A549 (cell line): ENCODE data around the gene ZNF804B. TPM values are rescaled to one million over a fixed set of nuclear protein-coding genes. Genes with fewer than 3 reads are reported as not detected.

ENCODE experiments used
- ATAC-seq, 2 experiments: fragments of 200-7000 bp in 1 of 2; fragments of >200 bp in 1 of 2; cut with Nextera tagmentation in 1 of 2; cut with Tn5 transposase in 1 of 2; 3 replicates each; pipeline versions ENCODE4 v1.8.0 to v1.9.1; 2018 to 2020; ENCODE audit warnings: mild to moderate bottlenecking in 1 of 2, moderate library complexity in 1 of 2
- CTCF ChIA-PET: fragments of 300-600 bp; sonication (Branson Sonifier 250); formaldehyde crosslinking; extraction: SDS; loops from one replicate; lab custom pipeline; 2021; ENCODE audit warnings: antibody characterized with exemption, inconsistent platforms; lab: Yijun Ruan, JAX
- POLR2A ChIA-PET: fragments of 350-600 bp; formaldehyde crosslinking; extraction: SDS; loops from one replicate; lab custom pipeline; 2021; ENCODE audit warnings: antibody characterized with exemption, inconsistent platforms; lab: Yijun Ruan, JAX
- DNase-seq, 2 experiments: peaks; one replicate each; pipeline versions ENCODE4 v3.0.0 to v3.0.0-alpha.2; 2011 to 2016; ENCODE audit warnings: low read depth in 1 of 2, low spot score in 1 of 2
- FAIRE-seq: peaks from 2 replicates; lab custom pipeline; 2011; peaks lifted over from hg19 to GRCh38; lab: Jason Lieb, UNC
- H3K27ac ChIP-seq, 2 experiments: fragments of >200 bp; sonication (Bioruptor Twin); formaldehyde crosslinking; 3 replicates each; pipeline ENCODE4 v1.5.1; 2016 to 2017
- H3K4me1 ChIP-seq: fragments of >200 bp; sonication (Bioruptor Twin); formaldehyde crosslinking; 3 replicates; pipeline ENCODE4 v1.6.1; 2016
- H3K4me2 ChIP-seq: fragments of >200 bp; sonication (Bioruptor Twin); formaldehyde crosslinking; 3 replicates; pipeline ENCODE4 v1.6.1; 2016
- H3K4me3 ChIP-seq: fragments of >200 bp; sonication (Bioruptor Twin); formaldehyde crosslinking; 3 replicates; pipeline ENCODE4 v1.5.1; 2016
- H3K9me3 ChIP-seq: fragments of >200 bp; sonication (Bioruptor Twin); formaldehyde crosslinking; 3 replicates; pipeline ENCODE4 v1.6.1; 2016
- BCL3 ChIP-seq: fragments of >200 bp; sonication (Bioruptor Twin); formaldehyde crosslinking; IDR thresholded peaks from 3 replicates; pipeline ENCODE4 v1.6.1; 2016
- CBX2 ChIP-seq: fragments of 200-600 bp; sonication (generic); IDR thresholded peaks from 2 replicates; pipeline ENCODE4 v1.6.1; 2016; ENCODE audit warnings: low read depth, mild to moderate bottlenecking, borderline replicate concordance
- CBX8 ChIP-seq: fragments of 200-600 bp; sonication (generic); IDR thresholded peaks from 2 replicates; pipeline ENCODE4 v1.6.1; 2016
- CEBPB ChIP-seq, 2 experiments: fragments of >200 bp in 1 of 2; sonication (Bioruptor Twin) in 1 of 2; formaldehyde crosslinking in 1 of 2; IDR thresholded peaks; 2 replicates each; pipeline ENCODE4 v1.6.1; 2012 to 2016
- CHD2 ChIP-seq: fragments of 150-350 bp; IDR thresholded peaks from 2 replicates; pipeline ENCODE4 v1.6.1; 2014; ENCODE audit warnings: low read length; ENCODE audit not compliant: partially characterized antibody
- CHD4 ChIP-seq: fragments of 200-600 bp; sonication (generic); IDR thresholded peaks from 2 replicates; pipeline ENCODE4 v1.6.1; 2016; ENCODE audit warnings: antibody characterized with exemption, mild to moderate bottlenecking, borderline replicate concordance
- E2F6 ChIP-seq: IDR thresholded peaks from 2 replicates; pipeline ENCODE4 v1.6.1; 2012; ENCODE audit warnings: low read depth, borderline replicate concordance
- ELK1 ChIP-seq: fragments of 150-350 bp; IDR thresholded peaks from 2 replicates; pipeline ENCODE4 v1.6.1; 2014; ENCODE audit warnings: low read depth, mild to moderate bottlenecking, low read length
- ESRRA ChIP-seq: fragments of 150-350 bp; IDR thresholded peaks from 2 replicates; pipeline ENCODE4 v1.6.1; 2014; ENCODE audit warnings: mild to moderate bottlenecking, low read length, borderline replicate concordance
- FOXS1 ChIP-seq: fragments of 250-450 bp; sonication (Bioruptor Pico); IDR thresholded peaks from 2 replicates; pipeline ENCODE4 v1.5.0; 2020; ENCODE audit warnings: mild to moderate bottlenecking, moderate library complexity
- HDAC2 ChIP-seq: fragments of 200-600 bp; sonication (generic); IDR thresholded peaks from 2 replicates; pipeline ENCODE4 v1.6.1; 2016
- HES2 ChIP-seq: fragments of >200 bp; sonication (Bioruptor Twin); formaldehyde crosslinking; IDR thresholded peaks from 2 replicates; pipeline ENCODE4 v1.6.1; 2016
- HEYL ChIP-seq: fragments of 250-450 bp; sonication (Bioruptor Pico); IDR thresholded peaks from 2 replicates; pipeline ENCODE4 v1.8.0; 2021; ENCODE audit warnings: mild to moderate bottlenecking, moderate library complexity
- JUN ChIP-seq, 2 experiments: fragments of >200 bp; sonication (Bioruptor Twin); formaldehyde crosslinking; IDR thresholded peaks; 2 replicates in 1 of 2; 3 replicates in 1 of 2; pipeline ENCODE4 v1.6.1; 2016 to 2017
- NFE2L2 ChIP-seq: fragments of 150-350 bp; conservative IDR thresholded peaks from 2 replicates; pipeline ENCODE4 v1.6.1; 2014; ENCODE audit warnings: low read length
- NPAS2 ChIP-seq: fragments of 250-450 bp; sonication (Bioruptor Pico); IDR thresholded peaks from 2 replicates; pipeline ENCODE4 v1.8.0; 2022; ENCODE audit warnings: mild to moderate bottlenecking, moderate library complexity, borderline replicate concordance
- NR3C1 ChIP-seq: fragments of >200 bp; sonication (Bioruptor Twin); formaldehyde crosslinking; IDR thresholded peaks from 3 replicates; pipeline ENCODE4 v1.6.1; 2017
- POLR2A ChIP-seq: IDR thresholded peaks from 2 replicates; pipeline ENCODE4 v1.6.1; 2012; ENCODE audit warnings: mild to moderate bottlenecking, low read length
- RARB ChIP-seq: fragments of 250-450 bp; sonication (Bioruptor Pico); IDR thresholded peaks from 2 replicates; pipeline ENCODE4 v1.8.0; 2021; ENCODE audit warnings: mild to moderate bottlenecking, moderate library complexity
- USF2 ChIP-seq: fragments of 450-650 bp; IDR thresholded peaks from 2 replicates; pipeline ENCODE4 v1.6.1; 2014; ENCODE audit warnings: antibody characterized with exemption
- WGBS: methylation state at CpG from one replicate; pipeline ENCODE4 v1.1.6; 2017; ENCODE audit errors: missing lambda C conversion rate; 5-methylcytosine and 5-hydroxymethylcytosine counted together
- polyA plus RNA-seq, 4 experiments: library from polyadenylated mRNA; depleted of rRNA in 3 of 4; stranded (reverse); fragments of >200 nt; fragmentation: RNase III in 1 of 4; extraction: RNeasy Plus Mini Kit Qiagen cat#74134 plus additional on column Dnase treatment in 1 of 4; gene quantifications; 2 replicates in 3 of 4; 3 replicates in 1 of 4; pipeline ENCODE4 v1.2.3, GENCODE V29; 2011 to 2017
- TF ChIP-seq, protein P1 (sequence below): fragments of >200 bp; sonication (Bioruptor Twin); formaldehyde crosslinking; IDR thresholded peaks from 3 replicates; pipeline ENCODE4 v1.5.1; 2016

ZNF804B gene
- polyA plus RNA-seq, 2 of the 4 experiments (the other 2 are of a cell fraction): not detected

DNA sequence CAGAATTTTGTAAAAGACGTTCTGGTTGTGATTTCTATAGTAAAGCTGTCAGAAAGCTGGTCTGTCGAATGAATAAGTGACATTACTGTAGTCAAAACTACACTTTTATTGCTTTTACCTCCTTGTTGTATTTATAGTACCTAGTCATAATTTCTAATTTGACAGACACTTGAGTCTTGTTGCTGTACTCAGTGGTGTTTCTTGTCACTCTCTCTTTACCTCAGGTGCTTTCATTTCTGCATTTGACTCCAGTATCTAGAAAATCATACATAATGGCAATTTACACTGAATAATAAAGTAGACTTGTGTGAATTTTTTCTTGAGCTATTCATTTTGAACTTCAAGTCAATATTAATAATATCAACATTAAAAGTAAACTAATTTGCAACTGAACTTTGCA, 293.6 kb downstream of the ZNF804B start (continued):
- TF ChIP-seq HES2 (no peak), E2F6 (no peak), POLR2A (no peak), HDAC2 (no peak), RARB (CRISPR knock-in tag) (no peak), USF2 (no peak), CBX2 (no peak), NPAS2 (CRISPR knock-in tag) (no peak), CHD4 (no peak)
- TF ChIP-seq, protein P1, sequence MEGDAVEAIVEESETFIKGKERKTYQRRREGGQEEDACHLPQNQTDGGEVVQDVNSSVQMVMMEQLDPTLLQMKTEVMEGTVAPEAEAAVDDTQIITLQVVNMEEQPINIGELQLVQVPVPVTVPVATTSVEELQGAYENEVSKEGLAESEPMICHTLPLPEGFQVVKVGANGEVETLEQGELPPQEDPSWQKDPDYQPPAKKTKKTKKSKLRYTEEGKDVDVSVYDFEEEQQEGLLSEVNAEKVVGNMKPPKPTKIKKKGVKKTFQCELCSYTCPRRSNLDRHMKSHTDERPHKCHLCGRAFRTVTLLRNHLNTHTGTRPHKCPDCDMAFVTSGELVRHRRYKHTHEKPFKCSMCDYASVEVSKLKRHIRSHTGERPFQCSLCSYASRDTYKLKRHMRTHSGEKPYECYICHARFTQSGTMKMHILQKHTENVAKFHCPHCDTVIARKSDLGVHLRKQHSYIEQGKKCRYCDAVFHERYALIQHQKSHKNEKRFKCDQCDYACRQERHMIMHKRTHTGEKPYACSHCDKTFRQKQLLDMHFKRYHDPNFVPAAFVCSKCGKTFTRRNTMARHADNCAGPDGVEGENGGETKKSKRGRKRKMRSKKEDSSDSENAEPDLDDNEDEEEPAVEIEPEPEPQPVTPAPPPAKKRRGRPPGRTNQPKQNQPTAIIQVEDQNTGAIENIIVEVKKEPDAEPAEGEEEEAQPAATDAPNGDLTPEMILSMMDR: no peak

- TF ChIP-seq RARB (CRISPR knock-in tag): no peak
- TF ChIP-seq CEBPB (IDR thresholded peaks at IDR 0.05): no peak
- TF ChIP-seq JUN (IDR thresholded peaks at IDR 0.05): no peak
- TF ChIP-seq CHD2: no peak
- no peak for TF ChIP-seq CBX8
- no peak for TF ChIP-seq NFE2L2
- no peak for TF ChIP-seq POLR2A
- no peak for TF ChIP-seq NR3C1
- ChIA-PET CTCF (no interaction called here), POLR2A (no interaction called here)
- Histone ChIP-seq H3K9me3 (no peaks in the 10 kb centered on the region), H3K27ac (no peak overlapping the region), H3K4me2 (no peak overlapping the region), H3K4me3 (no peak overlapping the region), H3K4me1 (no peaks in the 10 kb centered on the region)
- 0% methylated on average over 2 of the region's 2 CpGs for WGBS
- FAIRE-seq (no peak), DNase-seq (no peak), ATAC-seq (no peak)
Observed at GRCh38 chr7:89054361-89054760, 294.9 kb downstream of the ZNF804B start.

- WGBS: 8% methylated on average over 2 of the region's 2 CpGs
Observed at GRCh38 chr7:89060234-89060633, 300.7 kb downstream of the ZNF804B start.

More at GRCh38 chr7:89060234-89060633, 300.7 kb downstream of the ZNF804B start:
- no peaks in the 10 kb centered on the region for H3K9me3 ChIP-seq
- ChIA-PET POLR2A (no interaction called here), CTCF (no interaction called here)
- FAIRE-seq (no peak), ATAC-seq (no peak)
- no peak overlapping the region for H3K27ac ChIP-seq
- H3K4me3 ChIP-seq: no peak overlapping the region
- no peaks in the 10 kb centered on the region for H3K4me1 ChIP-seq
- TF ChIP-seq ELK1: no peak
- TF ChIP-seq HEYL (CRISPR knock-in tag): no peak
- no peak for TF ChIP-seq NR3C1
- no peak for TF ChIP-seq HES2
- TF ChIP-seq FOXS1 (CRISPR knock-in tag): no peak
- TF ChIP-seq ESRRA: no peak
- no peak for TF ChIP-seq BCL3
- TF ChIP-seq, all 56 proteins: peak for 0
- H3K4me2 ChIP-seq: no peak overlapping the region
- DNase-seq: no peak
